ENCODE measurements around the gene FADS3. TPM values are rescaled to one million over a fixed set of nuclear protein-coding genes. Genes with fewer than 3 reads are reported as not detected.

The FADS3 gene
- total RNA-seq, 1 experiment from 2014 or later: 22.6 TPM

DNA sequence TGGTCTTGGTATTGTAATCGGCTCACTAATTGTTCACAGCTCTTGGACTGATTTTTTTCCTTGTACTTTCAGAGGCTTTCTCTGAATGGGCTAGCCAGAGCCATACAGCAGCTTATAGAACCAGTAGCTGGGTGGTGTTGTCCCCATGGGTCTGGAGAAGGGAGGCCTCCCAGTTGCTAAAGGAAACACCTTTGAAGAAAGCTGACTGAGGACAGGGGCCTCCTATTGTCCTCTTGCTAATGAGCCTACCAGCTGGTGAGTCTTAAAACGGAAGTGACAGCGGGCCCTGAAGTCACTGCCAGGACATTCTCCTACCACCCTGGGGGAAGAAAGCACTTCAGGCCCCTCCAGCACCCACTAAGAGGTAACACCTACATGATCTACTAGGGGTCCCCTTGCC, 9.9 kb downstream of the FADS3 start:
- Histone ChIP-seq H3K9me3 (ENCODE audit: control insufficient read depth, insufficient read depth, low read depth, low read length) (no peaks in the 10 kb centered on the region), H3K27ac (ENCODE audit: low read length) (no peak overlapping the region), H3K36me3 (ENCODE audit: control insufficient read depth, insufficient read depth, low read length) (no peaks in the 10 kb centered on the region), H3K27me3 (ENCODE audit: control insufficient read depth, insufficient read depth, low read length) (no peaks in the 10 kb centered on the region), H3K4me1 (ENCODE audit: control insufficient read depth, insufficient read depth, low read length) (no peaks in the 10 kb centered on the region), H3K4me3 (ENCODE audit: low read depth in 2 of 2, low read length in 2 of 2) (no peak overlapping the region)
- in situ Hi-C loops (cut with HindIII; ENCODE audit: low pct_unique_long_range_greater_than_20kb, low sequenced_read_pairs): no loop called here
- CTCF ChIA-PET: no interaction called here
- ATAC-seq (no peak), DNase-seq (ENCODE audit: low read depth, low spot score) (no peak)
- intact Hi-C loops (cut with micrococcal nuclease; ENCODE audit: unreplicated experiment): no loop called here
- BruUV-seq (replicated peaks): no TSS peak
- POLR2A ChIA-PET: interaction anchor here (0.5 to 0.6 kb wide), 2 partner anchors 50 to 223 kb away, joined by 3 read pairs; no protein-coding TSS in a partner anchor
- TF ChIP-seq, protein P1, sequence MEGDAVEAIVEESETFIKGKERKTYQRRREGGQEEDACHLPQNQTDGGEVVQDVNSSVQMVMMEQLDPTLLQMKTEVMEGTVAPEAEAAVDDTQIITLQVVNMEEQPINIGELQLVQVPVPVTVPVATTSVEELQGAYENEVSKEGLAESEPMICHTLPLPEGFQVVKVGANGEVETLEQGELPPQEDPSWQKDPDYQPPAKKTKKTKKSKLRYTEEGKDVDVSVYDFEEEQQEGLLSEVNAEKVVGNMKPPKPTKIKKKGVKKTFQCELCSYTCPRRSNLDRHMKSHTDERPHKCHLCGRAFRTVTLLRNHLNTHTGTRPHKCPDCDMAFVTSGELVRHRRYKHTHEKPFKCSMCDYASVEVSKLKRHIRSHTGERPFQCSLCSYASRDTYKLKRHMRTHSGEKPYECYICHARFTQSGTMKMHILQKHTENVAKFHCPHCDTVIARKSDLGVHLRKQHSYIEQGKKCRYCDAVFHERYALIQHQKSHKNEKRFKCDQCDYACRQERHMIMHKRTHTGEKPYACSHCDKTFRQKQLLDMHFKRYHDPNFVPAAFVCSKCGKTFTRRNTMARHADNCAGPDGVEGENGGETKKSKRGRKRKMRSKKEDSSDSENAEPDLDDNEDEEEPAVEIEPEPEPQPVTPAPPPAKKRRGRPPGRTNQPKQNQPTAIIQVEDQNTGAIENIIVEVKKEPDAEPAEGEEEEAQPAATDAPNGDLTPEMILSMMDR (IDR thresholded peaks at IDR 0.05): no peak
- TF ChIP-seq, protein P2, sequence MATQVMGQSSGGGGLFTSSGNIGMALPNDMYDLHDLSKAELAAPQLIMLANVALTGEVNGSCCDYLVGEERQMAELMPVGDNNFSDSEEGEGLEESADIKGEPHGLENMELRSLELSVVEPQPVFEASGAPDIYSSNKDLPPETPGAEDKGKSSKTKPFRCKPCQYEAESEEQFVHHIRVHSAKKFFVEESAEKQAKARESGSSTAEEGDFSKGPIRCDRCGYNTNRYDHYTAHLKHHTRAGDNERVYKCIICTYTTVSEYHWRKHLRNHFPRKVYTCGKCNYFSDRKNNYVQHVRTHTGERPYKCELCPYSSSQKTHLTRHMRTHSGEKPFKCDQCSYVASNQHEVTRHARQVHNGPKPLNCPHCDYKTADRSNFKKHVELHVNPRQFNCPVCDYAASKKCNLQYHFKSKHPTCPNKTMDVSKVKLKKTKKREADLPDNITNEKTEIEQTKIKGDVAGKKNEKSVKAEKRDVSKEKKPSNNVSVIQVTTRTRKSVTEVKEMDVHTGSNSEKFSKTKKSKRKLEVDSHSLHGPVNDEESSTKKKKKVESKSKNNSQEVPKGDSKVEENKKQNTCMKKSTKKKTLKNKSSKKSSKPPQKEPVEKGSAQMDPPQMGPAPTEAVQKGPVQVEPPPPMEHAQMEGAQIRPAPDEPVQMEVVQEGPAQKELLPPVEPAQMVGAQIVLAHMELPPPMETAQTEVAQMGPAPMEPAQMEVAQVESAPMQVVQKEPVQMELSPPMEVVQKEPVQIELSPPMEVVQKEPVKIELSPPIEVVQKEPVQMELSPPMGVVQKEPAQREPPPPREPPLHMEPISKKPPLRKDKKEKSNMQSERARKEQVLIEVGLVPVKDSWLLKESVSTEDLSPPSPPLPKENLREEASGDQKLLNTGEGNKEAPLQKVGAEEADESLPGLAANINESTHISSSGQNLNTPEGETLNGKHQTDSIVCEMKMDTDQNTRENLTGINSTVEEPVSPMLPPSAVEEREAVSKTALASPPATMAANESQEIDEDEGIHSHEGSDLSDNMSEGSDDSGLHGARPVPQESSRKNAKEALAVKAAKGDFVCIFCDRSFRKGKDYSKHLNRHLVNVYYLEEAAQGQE (IDR thresholded peaks at IDR 0.05; ENCODE audit: insufficient read depth in 1 of 2, low read depth in 2 of 2, low read length in 1 of 2): no peak
- TF ChIP-seq SIN3A (IDR thresholded peaks at IDR 0.05; ENCODE audit: borderline replicate concordance, insufficient read depth, low read depth, low read length) (no peak), TCF7L2 (IDR thresholded peaks at IDR 0.05; ENCODE audit: low read depth, low read length) (no peak), POLR2AphosphoS5 (IDR thresholded peaks at IDR 0.05; ENCODE audit: low read depth, low read length) (no peak)

DNA sequence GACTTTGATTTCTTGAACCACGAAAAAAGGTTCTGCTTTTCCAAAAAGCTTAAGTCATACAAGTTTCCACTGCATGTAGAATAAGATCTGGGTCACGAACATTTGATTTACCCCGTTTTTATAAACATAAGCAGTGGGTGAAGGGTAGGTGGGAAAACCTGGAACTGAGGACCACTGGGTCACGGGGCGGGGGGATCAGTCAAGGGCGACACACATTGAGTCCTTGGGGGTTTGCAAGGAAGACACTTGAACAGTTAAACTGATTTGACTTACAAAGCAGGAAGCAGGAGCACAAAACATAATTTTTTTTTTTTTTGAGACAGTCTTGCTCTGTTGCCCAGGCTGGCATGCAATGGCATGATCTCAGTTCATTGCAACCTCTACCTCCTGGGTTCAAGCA, 10.9 kb downstream of the FADS3 start:
- ChIA-PET POLR2A (interaction anchor here (0.6 kb wide), 1 partner anchor 223 kb away, joined by 3 read pairs; no protein-coding TSS in a partner anchor), CTCF (no interaction called here)
- in situ Hi-C loops (cut with HindIII; ENCODE audit: low pct_unique_long_range_greater_than_20kb, low sequenced_read_pairs): no loop called here
- Histone ChIP-seq H3K4me1 (ENCODE audit: control insufficient read depth, insufficient read depth, low read length) (no peaks in the 10 kb centered on the region), H3K27me3 (ENCODE audit: control insufficient read depth, insufficient read depth, low read length) (no peaks in the 10 kb centered on the region), H3K4me3 (ENCODE audit: low read depth in 2 of 2, low read length in 2 of 2) (no peak overlapping the region), H3K36me3 (ENCODE audit: control insufficient read depth, insufficient read depth, low read length) (no peaks in the 10 kb centered on the region), H3K9me3 (ENCODE audit: control insufficient read depth, insufficient read depth, low read depth, low read length) (no peaks in the 10 kb centered on the region), H3K27ac (ENCODE audit: low read length) (no peak overlapping the region)
- BruUV-seq (replicated peaks): no TSS peak
- ATAC-seq (no peak), DNase-seq (ENCODE audit: low read depth, low spot score) (no peak)
- intact Hi-C loops (cut with micrococcal nuclease; ENCODE audit: unreplicated experiment): no loop called here
- TF ChIP-seq, protein P2 (IDR thresholded peaks at IDR 0.05; ENCODE audit: insufficient read depth in 1 of 2, low read depth in 2 of 2, low read length in 1 of 2): no peak
- TF ChIP-seq, protein P1 (IDR thresholded peaks at IDR 0.05): no peak
- no peak for TF ChIP-seq SIN3A (IDR thresholded peaks at IDR 0.05; ENCODE audit: borderline replicate concordance, insufficient read depth, low read depth, low read length)
- TF ChIP-seq TCF7L2 (IDR thresholded peaks at IDR 0.05; ENCODE audit: low read depth, low read length): no peak
- no peak for TF ChIP-seq POLR2AphosphoS5 (IDR thresholded peaks at IDR 0.05; ENCODE audit: low read depth, low read length)

All from Panc1 (cell line).